Type B pancreatic cell (in vitro differentiated cells): ENCODE results near the gene MYMX. TPM values are rescaled to one million over a fixed set of nuclear protein-coding genes. Genes with fewer than 3 reads are reported as not detected.

Source experiments
- DNase-seq: peaks from one replicate; pipeline ENCODE4 v3.0.0; 2021; ENCODE audit warnings: mixed read lengths; ENCODE audit not compliant: unreplicated experiment; ENCODE audit errors: extremely low spot score
- H3K27ac Mint-ChIP-seq: 2 replicates; pipeline ENCODE4 v1.8.0; 2021; ENCODE audit warnings: mild to moderate bottlenecking, mixed read lengths
- H3K27me3 Mint-ChIP-seq: 2 replicates; pipeline ENCODE4 v1.8.0; 2021; ENCODE audit warnings: mixed read lengths
- H3K36me3 Mint-ChIP-seq: 2 replicates; pipeline ENCODE4 v1.8.0; 2021; ENCODE audit warnings: mixed read lengths
- H3K4me1 Mint-ChIP-seq: one replicate; pipeline ENCODE4 v1.8.0; 2021; ENCODE audit warnings: mixed read lengths; ENCODE audit not compliant: unreplicated experiment
- H3K4me3 Mint-ChIP-seq: 2 replicates; pipeline ENCODE4 v1.8.0; 2021; ENCODE audit warnings: mild to moderate bottlenecking, mixed read lengths
- H3K9me3 Mint-ChIP-seq: 2 replicates; pipeline ENCODE4 v1.8.0; 2021; ENCODE audit warnings: mixed read lengths
- total RNA-seq: library from RNA; stranded (reverse); gene quantifications from 2 replicates; pipeline ENCODE4 v1.2.1, GENCODE V29; 2021; ENCODE audit warnings: low replicate concordance
- TF ChIP-seq, protein P1 (sequence below): fragments of 200-600 bp; sonication (generic); conservative IDR thresholded peaks from 2 replicates; pipeline ENCODE4 v1.5.0; 2021; ENCODE audit warnings: antibody characterized with exemption, mild to moderate bottlenecking

Gene MYMX
- total RNA-seq, 1 donor from 2014 or later: 0.53 TPM

GRCh38 chr6:44203955-44204354, 12.8 kb upstream of the MYMX start:
- TF ChIP-seq, protein P1, sequence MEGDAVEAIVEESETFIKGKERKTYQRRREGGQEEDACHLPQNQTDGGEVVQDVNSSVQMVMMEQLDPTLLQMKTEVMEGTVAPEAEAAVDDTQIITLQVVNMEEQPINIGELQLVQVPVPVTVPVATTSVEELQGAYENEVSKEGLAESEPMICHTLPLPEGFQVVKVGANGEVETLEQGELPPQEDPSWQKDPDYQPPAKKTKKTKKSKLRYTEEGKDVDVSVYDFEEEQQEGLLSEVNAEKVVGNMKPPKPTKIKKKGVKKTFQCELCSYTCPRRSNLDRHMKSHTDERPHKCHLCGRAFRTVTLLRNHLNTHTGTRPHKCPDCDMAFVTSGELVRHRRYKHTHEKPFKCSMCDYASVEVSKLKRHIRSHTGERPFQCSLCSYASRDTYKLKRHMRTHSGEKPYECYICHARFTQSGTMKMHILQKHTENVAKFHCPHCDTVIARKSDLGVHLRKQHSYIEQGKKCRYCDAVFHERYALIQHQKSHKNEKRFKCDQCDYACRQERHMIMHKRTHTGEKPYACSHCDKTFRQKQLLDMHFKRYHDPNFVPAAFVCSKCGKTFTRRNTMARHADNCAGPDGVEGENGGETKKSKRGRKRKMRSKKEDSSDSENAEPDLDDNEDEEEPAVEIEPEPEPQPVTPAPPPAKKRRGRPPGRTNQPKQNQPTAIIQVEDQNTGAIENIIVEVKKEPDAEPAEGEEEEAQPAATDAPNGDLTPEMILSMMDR: no peak
- H3K27me3 Mint-ChIP-seq: no peaks in the 10 kb centered on the region
- no peaks in the 10 kb centered on the region for H3K36me3 Mint-ChIP-seq
- peaks cover 22% of the 10 kb centered on the region for H3K4me1 Mint-ChIP-seq
- DNase-seq: no peak
- no peak overlapping the region for H3K4me3 Mint-ChIP-seq
- H3K27ac Mint-ChIP-seq: peak overlapping the region; percentile 15
- no peaks in the 10 kb centered on the region for H3K9me3 Mint-ChIP-seq

GRCh38 chr6:44207966-44208365, 8.8 kb upstream of the MYMX start:
- Mint-ChIP-seq H3K27me3 (no peaks in the 10 kb centered on the region), H3K9me3 (no peaks in the 10 kb centered on the region), H3K27ac (no peak overlapping the region), H3K4me3 (no peak overlapping the region), H3K36me3 (no peaks in the 10 kb centered on the region), H3K4me1 (peaks cover 10% of the 10 kb centered on the region)
- no peak for DNase-seq
- TF ChIP-seq, protein P1: no peak

DNA sequence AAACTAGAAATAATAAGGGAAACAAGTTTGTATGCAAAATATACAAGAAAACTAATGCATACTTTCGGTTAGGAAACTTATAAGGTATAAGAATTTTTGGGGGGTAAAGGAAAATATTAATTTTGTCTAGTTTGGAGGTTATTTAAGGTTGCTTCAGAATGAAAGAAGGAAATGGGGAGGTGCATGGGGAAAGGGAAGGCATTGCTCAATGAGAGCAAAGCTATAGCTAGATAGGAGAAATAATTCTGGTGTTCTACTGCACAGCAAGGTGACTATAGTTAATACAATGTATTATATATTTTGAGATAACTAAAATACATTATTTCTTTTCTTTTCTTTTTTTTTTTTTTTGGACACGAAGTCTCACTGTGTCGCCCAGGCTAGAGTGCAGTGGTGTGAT, 5.4 kb upstream of the MYMX start:
- peaks cover 5% of the 10 kb centered on the region for H3K27me3 Mint-ChIP-seq
- no peaks in the 10 kb centered on the region for H3K36me3 Mint-ChIP-seq
- H3K4me1 Mint-ChIP-seq: peaks cover 7% of the 10 kb centered on the region
- TF ChIP-seq, protein P1: no peak
- no peak overlapping the region for H3K27ac Mint-ChIP-seq
- no peak for DNase-seq
- no peaks in the 10 kb centered on the region for H3K9me3 Mint-ChIP-seq
- H3K4me3 Mint-ChIP-seq: no peak overlapping the region

DNA sequence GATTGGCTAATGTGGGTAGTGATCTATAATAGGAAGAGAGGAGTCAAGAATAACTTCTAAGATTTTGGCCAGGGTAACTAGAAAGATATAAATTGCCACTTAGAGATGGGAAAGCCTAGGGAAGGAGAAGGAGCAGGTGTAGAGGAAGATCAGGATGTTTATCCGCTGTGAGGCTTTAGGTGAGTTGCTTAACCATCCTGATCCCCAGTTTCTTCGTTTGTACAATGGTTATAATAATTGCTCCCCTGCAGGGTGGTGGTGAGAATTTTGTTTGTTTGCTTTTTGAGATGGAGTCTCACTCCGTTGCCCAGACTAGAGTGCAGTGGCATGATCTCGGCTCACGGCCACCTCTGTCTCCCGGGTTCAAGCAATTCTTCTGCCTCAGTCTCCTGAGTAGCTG, 2.4 kb upstream of the MYMX start:
- Mint-ChIP-seq H3K9me3 (no peaks in the 10 kb centered on the region), H3K4me1 (peaks cover 17% of the 10 kb centered on the region), H3K27ac (no peak overlapping the region), H3K36me3 (no peaks in the 10 kb centered on the region), H3K27me3 (peaks cover 9% of the 10 kb centered on the region), H3K4me3 (no peak overlapping the region)
- DNase-seq: no peak
- TF ChIP-seq, protein P1: no peak

DNA sequence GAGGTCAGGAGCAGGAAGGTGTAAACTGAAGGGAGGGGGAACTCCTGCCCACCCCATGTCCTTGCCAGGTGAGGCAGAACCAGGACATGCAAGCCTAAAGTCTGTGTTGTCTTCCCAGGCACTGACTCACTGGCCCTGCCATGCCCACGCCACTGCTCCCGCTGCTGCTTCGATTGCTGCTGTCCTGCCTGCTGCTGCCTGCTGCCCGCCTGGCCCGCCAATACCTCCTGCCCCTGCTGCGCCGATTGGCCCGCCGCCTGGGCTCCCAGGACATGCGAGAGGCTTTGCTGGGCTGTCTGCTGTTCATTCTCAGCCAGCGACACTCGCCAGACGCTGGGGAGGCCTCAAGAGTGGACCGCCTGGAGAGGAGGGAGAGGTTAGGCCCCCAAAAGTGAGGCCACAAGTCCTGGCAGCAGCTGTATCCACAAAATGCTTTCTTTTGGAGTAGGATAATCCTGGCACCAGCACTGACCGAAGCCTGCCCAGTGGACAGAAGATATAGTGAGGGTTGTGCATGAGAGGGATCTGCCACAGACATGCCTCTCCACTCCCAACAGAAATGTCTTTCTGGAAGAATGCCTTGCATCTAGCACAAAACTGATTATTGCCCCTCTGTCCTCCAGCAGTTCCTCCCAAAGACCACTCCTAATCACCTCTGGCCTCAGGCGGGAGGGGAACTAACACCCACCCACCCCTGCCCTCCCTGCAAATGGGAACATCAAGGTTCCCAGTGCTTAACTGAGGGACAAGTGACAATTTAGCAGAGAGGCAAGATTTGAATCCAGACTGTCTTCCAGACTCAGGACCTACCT, 812 bp downstream of the MYMX start:
- no peak for DNase-seq
- TF ChIP-seq, protein P1: no peak
- Mint-ChIP-seq H3K9me3 (no peaks in the 10 kb centered on the region), H3K4me1 (peaks cover 23% of the 10 kb centered on the region), H3K4me3 (no peak overlapping the region), H3K36me3 (no peaks in the 10 kb centered on the region), H3K27me3 (peaks cover 13% of the 10 kb centered on the region), H3K27ac (peak overlapping the region; percentile 76)
